HG03060 (cell line): ENCODE data around the gene FAH.

Experiments
- ATAC-seq: cut with Tn5 transposase; IDR thresholded peaks from one replicate; pipeline ENCODE4 v1.9.1; 2021; ENCODE audit warnings: low read depth, moderate number of reproducible peaks; ENCODE audit not compliant: unreplicated experiment

Gene FAH

GRCh38 chr15:80171787-80172186 is 19.0 kb downstream of the FAH start:
- ATAC-seq = no peak

DNA sequence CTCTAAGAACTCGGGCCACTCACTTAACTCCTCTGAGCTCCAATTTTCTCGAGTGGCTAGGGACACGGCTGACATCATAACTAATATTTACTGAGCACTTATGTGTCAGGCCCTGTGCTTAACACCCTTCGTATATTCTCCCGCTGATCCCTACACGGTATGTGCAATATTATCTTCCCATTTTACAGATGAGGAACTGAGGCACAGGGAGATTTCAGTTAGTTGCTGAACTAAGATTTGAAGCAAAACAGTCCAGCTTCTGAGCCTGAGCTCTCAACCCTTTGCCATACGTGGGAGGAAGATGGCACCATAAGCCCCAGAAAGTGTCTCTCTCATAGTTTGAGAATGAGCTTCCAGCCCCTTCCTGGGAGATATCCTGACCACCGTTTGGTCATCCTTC is 19.6 kb downstream of the FAH start:
- no peak for ATAC-seq

DNA sequence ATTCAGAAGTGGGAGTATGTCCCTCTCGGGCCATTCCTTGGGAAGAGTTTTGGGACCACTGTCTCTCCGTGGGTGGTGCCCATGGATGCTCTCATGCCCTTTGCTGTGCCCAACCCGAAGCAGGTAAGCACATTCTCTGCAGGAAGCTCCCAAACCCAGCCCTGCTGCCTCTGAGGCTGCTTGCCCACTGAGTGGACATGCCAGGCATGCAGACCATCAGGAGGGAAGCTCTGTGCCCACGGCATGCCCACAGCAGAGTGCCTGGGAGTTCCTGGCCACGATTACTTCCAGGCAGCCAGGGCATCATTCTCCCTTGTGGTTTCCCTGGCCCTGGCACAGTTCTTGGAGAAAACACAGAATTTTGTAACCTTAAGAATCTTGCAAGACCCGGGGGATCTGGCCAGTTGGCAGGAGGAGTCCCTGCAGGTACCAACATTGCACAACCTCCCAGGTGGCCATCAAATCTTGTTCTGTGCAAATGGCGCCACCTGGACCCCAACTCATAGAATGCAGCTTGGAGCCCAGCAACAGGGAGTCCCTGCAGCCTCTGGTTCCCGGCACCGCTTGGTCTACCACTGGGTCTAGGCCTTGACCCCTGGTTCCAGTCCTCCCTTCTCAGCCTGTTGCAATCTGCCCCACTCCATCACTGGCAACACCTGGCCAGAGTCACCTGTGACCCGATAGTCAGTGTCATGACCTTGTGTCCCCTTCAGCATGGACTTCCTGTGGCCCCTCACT is 20.4 kb downstream of the FAH start:
- ATAC-seq = no peak

GRCh38 chr15:80174017-80174746 is 21.4 kb downstream of the FAH start:
- no peak for ATAC-seq

- no peak for ATAC-seq
These were observed 22.6 kb downstream of the FAH start for GRCh38 chr15:80175436-80175835.

- no peak for ATAC-seq
These were observed 23.6 kb downstream of the FAH start for GRCh38 chr15:80176443-80176842.

DNA sequence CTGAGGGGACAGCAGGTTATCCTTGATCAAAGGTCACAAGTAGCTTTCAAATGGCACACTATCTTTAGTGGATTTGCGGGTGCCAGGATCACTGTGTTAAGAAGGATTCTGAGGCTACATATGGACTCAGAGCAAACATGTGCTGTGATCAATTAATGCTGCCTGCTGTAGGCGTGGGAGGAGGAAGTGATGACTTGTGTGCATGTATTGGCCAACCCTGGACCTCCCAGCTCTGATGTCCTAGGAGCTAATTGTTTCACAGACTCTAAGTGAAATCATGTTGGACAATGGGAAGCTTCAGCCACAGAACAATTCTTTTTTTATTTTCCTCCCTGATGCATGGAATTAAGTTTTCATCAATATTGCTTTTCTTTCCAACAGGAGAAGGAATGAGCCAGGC is 24.4 kb downstream of the FAH start:
- ATAC-seq = no peak

GRCh38 chr15:80179025-80179759 is 26.4 kb downstream of the FAH start:
- ATAC-seq = no peak

DNA sequence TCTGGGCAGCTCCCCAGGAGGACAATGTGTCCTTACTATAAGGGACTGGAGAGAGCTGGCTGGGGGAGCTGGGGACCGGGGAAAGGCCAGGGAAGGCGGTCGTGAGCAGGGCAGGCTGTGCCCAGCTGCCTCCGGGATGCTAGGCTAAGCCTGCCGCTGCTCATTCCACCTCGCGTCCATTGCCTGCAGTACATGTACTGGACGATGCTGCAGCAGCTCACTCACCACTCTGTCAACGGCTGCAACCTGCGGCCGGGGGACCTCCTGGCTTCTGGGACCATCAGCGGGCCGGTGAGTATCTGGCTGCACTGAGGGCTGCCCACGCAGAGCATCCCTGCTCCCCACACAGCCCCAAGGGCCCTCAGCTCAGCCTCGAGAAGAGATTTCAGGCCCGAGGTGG is 27.1 kb downstream of the FAH start:
- no peak for ATAC-seq

DNA sequence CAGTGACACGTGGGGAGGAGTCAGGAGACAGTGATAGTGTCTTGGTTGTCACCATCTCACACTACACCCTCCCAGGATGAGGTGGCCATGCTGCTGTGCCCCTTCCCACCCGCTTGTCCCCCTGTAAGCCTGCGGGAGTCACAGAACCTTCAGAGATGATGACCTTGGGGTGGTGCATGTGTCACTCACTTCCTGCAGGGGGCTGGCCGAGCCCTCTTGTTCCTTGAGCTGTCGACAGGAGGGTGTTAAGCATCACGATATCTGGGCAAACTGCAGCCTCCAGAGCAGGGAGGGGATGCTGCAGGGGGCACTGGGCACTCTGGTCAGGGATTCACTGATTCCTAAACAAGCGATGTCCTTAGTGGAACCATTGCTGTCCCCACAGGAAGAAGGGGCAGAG is 27.7 kb downstream of the FAH start:
- no peak for ATAC-seq

GRCh38 chr15:80180986-80181385 is 28.2 kb downstream of the FAH start:
- ATAC-seq = no peak

DNA sequence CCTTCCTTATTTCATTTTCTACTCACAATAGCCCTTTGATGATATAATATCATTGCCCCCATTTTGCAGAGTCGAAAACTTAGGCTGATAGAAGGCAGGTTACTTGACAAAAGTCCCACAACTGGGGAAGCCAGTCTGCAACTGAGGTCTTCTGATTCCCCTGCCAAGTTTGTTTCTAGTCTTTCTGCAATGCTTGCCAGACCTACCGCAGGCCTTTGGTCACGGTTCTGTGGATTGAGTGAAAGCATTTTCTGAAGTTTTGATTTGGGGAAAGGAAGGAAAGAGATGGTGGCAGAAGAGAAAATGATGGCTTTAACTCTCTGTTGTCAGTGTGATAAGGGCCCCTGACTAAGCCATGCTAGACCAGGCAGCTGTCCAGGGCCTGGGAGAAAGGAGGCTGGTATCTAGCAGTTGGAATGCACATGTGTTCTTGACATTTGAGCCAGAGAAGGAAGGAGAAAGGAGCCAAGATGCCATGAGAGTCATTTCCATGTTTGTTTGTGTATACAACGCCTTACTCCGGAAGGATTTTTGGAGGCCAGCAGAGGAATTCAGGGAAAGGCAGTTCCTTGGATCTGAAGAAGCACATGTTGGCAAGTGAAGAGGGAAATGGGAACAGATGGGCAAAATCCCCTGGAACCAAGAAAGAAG is 29.9 kb downstream of the FAH start:
- no peak for ATAC-seq

GRCh38 chr15:80183306-80183705 is 30.5 kb downstream of the FAH start:
- ATAC-seq = no peak

- ATAC-seq = no peak
These were observed 31.1 kb downstream of the FAH start for GRCh38 chr15:80183886-80184285.

DNA sequence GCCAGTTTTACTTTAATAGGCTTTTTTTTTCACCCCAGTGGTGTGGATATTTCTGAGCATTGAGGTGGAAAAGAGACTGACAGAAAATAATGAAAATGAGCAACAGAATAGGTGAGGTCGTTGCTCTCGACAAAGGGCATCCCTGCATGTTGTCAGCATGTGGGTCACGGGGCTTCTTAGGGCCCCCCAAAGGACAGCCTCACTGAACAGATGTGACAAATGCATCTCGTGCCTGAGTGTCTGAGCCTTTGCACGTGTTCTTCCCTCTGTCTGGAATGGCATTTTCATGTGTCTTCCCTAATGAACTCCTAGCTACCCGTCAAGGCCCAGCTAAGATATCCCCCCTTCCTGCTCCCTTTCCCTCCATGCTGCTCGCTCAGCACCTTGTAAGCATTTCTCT is 31.8 kb downstream of the FAH start:
- ATAC-seq = no peak

DNA sequence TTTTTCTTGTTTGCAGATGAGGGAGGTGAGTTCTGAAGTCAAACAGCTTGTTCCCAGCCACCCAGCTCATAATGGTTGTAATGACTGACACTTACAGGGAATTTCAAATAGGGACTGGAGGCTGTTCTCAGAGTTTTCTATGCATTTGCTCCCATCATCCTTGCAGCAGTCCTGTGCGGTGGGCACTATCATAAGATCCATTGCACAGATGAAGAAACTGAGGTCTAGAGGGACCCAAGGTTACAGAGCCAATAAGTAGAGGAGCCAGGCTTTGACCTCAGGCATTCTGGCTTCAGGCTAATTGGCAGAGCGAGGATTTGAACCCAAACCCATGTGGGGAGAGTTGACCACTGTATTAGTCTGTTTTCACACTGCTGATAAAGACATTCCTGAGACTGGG is 32.4 kb downstream of the FAH start:
- no peak for ATAC-seq

DNA sequence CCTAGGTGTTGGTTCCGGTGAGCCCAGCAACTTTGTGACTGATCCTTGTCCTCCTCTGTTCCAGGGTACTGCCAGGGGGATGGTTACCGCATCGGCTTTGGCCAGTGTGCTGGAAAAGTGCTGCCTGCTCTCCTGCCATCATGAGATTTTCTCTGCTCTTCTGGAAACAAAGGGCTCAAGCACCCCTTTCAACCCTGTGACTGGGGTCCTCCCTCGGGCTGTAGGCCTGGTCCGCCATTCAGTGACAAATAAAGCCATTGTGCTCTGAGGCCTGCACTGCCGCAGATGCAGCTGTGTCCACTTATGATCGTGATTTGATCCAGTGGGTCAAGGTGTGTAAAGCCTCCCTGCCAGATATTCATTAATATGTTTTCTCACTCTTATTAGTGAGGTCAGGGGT is 33.3 kb downstream of the FAH start:
- ATAC-seq = no peak

GRCh38 chr15:80186597-80186996 is 33.8 kb downstream of the FAH start:
- no peak for ATAC-seq

DNA sequence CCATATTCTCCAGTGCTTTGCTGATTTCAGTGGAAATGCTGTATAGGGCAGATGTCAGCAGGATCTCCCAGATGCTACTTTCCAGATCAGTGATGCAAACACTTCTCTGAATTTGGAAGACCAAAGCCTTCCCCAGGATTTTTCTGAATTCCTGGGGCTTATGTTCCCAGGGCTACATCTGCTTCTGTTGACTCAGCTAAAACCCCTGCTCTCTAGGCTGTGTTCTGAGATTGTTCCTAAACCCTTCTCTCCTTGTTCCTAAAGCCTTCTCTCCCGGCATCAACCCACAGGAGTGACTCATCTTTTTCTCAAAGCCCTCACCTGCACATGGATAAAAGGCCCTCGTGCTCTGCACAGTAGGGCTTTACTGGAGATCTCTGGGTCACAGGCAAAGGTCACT is 35.5 kb downstream of the FAH start:
- no peak for ATAC-seq

DNA sequence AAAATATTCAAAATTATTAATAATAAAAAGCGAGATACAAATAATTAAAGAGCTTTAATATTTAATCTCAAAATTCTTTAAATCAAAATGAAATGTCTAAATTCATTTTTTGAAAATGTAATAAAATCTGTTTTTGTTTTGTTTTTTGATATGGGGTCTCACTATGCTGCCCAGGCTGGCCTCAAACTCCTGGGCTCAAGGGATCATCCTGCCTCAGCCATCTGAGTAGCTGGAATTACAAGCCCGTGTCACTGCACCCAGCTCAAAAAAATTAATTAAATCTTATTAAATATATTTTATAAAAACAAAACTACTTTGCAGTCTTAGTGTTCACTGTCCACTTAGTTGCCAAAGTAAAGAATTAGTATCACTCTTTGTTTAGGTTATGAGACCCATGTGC is 38.4 kb downstream of the FAH start:
- no peak for ATAC-seq
